Kidney (tissue), 14 donors: Measurements from ENCODE around the gene GPR61. TPM values are rescaled to one million over a fixed set of nuclear protein-coding genes. Genes with fewer than 3 reads are reported as not detected.

Experiments
- DNase-seq, 5 donors: peaks; one replicate each; pipeline ENCODE4 v3.0.0-alpha.2; 2013 to 2020
- FAIRE-seq: peaks from 2 replicates; lab custom pipeline; 2012; peaks lifted over from hg19 to GRCh38; lab: Jason Lieb, UNC
- H3K27ac ChIP-seq, 2 donors: one replicate each; pipeline ENCODE4 v1.7.0; 2013; ENCODE audit warnings: low read depth in 2 of 2, low read length in 2 of 2, inconsistent platforms in 1 of 2
- H3K27me3 ChIP-seq: one replicate; pipeline ENCODE4 v1.7.1; 2013; ENCODE audit warnings: low read length, inconsistent platforms; ENCODE audit not compliant: control insufficient read depth, insufficient read depth
- H3K36me3 ChIP-seq, 3 donors: one replicate each; pipeline versions ENCODE4 v1.7.0 to v1.7.1; 2013; ENCODE audit warnings: low read length in 3 of 3, control low read depth in 1 of 3, inconsistent platforms in 1 of 3; ENCODE audit not compliant: insufficient read depth in 3 of 3, control insufficient read depth in 2 of 3
- H3K4me1 ChIP-seq, 3 donors: one replicate each; pipeline versions ENCODE4 v1.7.0 to v1.7.1; 2013; ENCODE audit warnings: low read length in 3 of 3, inconsistent platforms in 1 of 3, low read depth in 1 of 3; ENCODE audit not compliant: control insufficient read depth in 2 of 3, insufficient read depth in 2 of 3
- H3K4me3 ChIP-seq, 3 donors: one replicate each; pipeline versions ENCODE4 v1.7.0 to v1.8.1; 2013; ENCODE audit warnings: low read length in 3 of 3, control low read depth in 1 of 3, inconsistent platforms in 1 of 3
- H3K9ac ChIP-seq, 3 donors: one replicate each; pipeline versions ENCODE4 v1.7.0 to v1.7.1; 2013; ENCODE audit warnings: low read length in 3 of 3, control low read depth in 1 of 3, inconsistent platforms in 1 of 3
- H3K9me3 ChIP-seq, 3 donors: one replicate each; pipeline versions ENCODE4 v1.7.0 to v1.7.1; 2013; ENCODE audit warnings: low read length in 3 of 3, control low read depth in 1 of 3, inconsistent platforms in 1 of 3; ENCODE audit not compliant: control insufficient read depth in 2 of 3, insufficient read depth in 1 of 3
- CTCF ChIP-seq: IDR thresholded peaks from 3 replicates; pipeline ENCODE4 v1.5.1; 2012; ENCODE audit warnings: mild to moderate bottlenecking, moderate library complexity, borderline replicate concordance; ENCODE audit not compliant: insufficient read depth; ENCODE audit errors: extremely low read depth
- intact Hi-C: fragments of 100-400 bp; cut with DNase I; formaldehyde crosslinking; loops from one replicate; pipeline ENCODE4 v1.11.1; 2022
- polyA plus RNA-seq: library from polyadenylated mRNA; stranded (reverse); fragments of 350-450 nt; fragmentation: Illumina TruSeq; extraction: RNeasy Lipid Tissue Mini Kit (QIAGEN cat#74804); gene quantifications from one replicate; pipeline ENCODE4 v1.2.3, GENCODE V29; 2014; ENCODE audit warnings: low read depth, low replicate concordance; ENCODE audit not compliant: insufficient read depth
- total RNA-seq: library from RNA; stranded (reverse); fragmentation: NEBNext Ultra II Directional; extraction: Animal tissue kit (Norgen Biotek cat#: 25700); gene quantifications from one replicate; pipeline ENCODE4 v1.2.1, GENCODE V29; 2021
- donor health status: control.
- donor health status: control.
- donor health status: control.
- donor health status: control.
- donor health status: control.
- donor health status: DM: yes; HTN: yes; CAD: no.
- donor health status: Normal renal cell carcinoma (clear cell type).

GPR61 gene
- total and polyA plus RNA-seq, 2 donors from 2014 or later: not detected

DNA sequence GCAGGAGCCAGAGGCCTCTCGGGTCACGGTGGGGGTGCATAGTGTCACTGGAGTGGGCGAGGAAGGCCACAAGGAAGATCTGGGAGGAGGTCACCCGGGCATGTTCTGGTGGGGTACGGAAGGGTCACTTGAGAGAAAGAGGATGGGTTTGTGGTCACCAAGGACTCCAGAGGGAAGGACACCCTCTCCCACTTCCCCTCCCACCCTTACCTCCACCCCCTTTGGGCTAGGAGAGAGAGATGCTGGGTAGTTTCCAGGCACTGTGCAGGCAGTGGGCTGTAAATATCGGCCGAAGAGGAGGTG lies 30.8 kb upstream of the GPR61 start:
- Histone ChIP-seq H3K9ac (peak overlapping the region in 2 of 3 donors; percentile 26 to 61), H3K4me3 (peak overlapping the region in 2 of 3 donors; percentile 56 to 82), H3K27me3 (no peaks in the 10 kb centered on the region), H3K27ac (no peak overlapping the region), H3K36me3 (peaks cover 0 to 3% (median 0%) of the 10 kb centered on the region in 3 donors), H3K4me1 (peaks cover 0 to 11% (median 3%) of the 10 kb centered on the region in 3 donors), H3K9me3 (no peaks in the 10 kb centered on the region)
- DNase-seq (no peak), FAIRE-seq (no peak)
- TF ChIP-seq CTCF: no peak
- intact Hi-C loops: no loop called here

- Histone ChIP-seq H3K4me3 (peak within 1 kb of the TSS; percentile 75 to 82 (median 80)), H3K36me3 (peaks cover 0 to 3% (median 0%) of the 10 kb centered on the region in 3 donors), H3K27ac (no peak within 1 kb of the TSS), H3K9me3 (no peaks in the 10 kb centered on the region), H3K27me3 (no peaks in the 10 kb centered on the region), H3K4me1 (peaks cover 0 to 11% (median 3%) of the 10 kb centered on the region in 3 donors), H3K9ac (peak within 1 kb of the TSS; percentile 46 to 61 (median 52))
- intact Hi-C loops: no loop called here
- DNase-seq (peak; percentile 74 to 87 (median 80)), FAIRE-seq (no peak)
- TF ChIP-seq CTCF: no peak
These were observed 30.2 kb upstream of the GPR61 start, which contains the start of gene AMIGO1 for GRCh38 chr1:109509176-109510134. AMIGO1 (minus strand) TSS chr1:109509727; CDS start chr1:109508912, 815 bp downstream.

DNA sequence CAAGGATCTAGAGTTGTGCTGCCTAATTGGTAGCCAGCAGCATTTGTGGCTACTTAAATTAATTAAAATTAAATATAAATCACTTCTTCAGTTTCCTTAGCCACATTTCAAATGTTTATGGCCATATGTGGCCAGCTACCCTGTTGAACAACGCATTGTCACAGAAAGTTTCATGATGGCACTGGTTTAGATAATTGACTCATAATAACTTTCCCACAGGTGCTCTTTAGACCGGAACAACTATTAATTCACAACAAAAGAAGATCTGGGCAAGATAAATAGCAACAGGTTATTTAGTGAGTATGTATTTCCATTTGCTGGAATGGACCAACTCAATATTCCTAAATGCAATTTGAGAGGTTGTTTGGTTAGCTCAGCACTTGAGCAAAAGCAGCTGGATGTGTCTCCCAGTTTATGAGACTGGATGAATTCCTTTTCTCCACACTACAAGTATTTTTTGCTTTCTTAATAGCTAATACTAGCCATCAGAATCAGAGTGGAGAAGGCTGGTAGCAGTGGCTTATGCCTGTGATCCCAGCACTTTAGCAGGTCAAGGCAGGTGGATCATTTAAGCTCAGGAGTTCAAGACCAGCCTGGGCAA lies 26.5 kb upstream of the GPR61 start:
- Histone ChIP-seq H3K9ac (no peak overlapping the region), H3K4me3 (no peak overlapping the region), H3K4me1 (peaks cover 0 to 16% (median 3%) of the 10 kb centered on the region in 3 donors), H3K36me3 (no peaks in the 10 kb centered on the region), H3K9me3 (no peaks in the 10 kb centered on the region), H3K27ac (no peak overlapping the region), H3K27me3 (no peaks in the 10 kb centered on the region)
- TF ChIP-seq CTCF: no peak
- intact Hi-C loops: no loop called here
- FAIRE-seq: no peak
- peak in 2 of 5 donors; percentile 49 to 62 for DNase-seq
